Stomach smooth muscle (tissue), 2 donors: ENCODE measurements around the gene CBX1.
"Not testable (repeated sequence)": the region's sequence is repeated elsewhere in the genome, so short reads cannot be mapped to it uniquely, and the experiment has no call there.

Source experiments
- H3K27ac ChIP-seq: one replicate; pipeline ENCODE4 v1.7.0; 2013; ENCODE audit warnings: mild to moderate bottlenecking, low read length, inconsistent platforms
- H3K27me3 ChIP-seq, 2 donors: one replicate each; pipeline ENCODE4 v1.7.0; 2013; ENCODE audit warnings: low read length in 2 of 2; ENCODE audit not compliant: insufficient read depth in 2 of 2, control insufficient read depth in 1 of 2
- H3K36me3 ChIP-seq, 2 donors: one replicate each; pipeline ENCODE4 v1.7.0; 2013; ENCODE audit warnings: low read length in 2 of 2; ENCODE audit not compliant: control insufficient read depth in 2 of 2, insufficient read depth in 2 of 2
- H3K4me1 ChIP-seq: one replicate; pipeline ENCODE4 v1.7.0; 2013; ENCODE audit warnings: low read length; ENCODE audit not compliant: control insufficient read depth, insufficient read depth
- H3K4me3 ChIP-seq, 2 donors: one replicate each; pipeline ENCODE4 v1.7.0; 2013; ENCODE audit warnings: low read length in 2 of 2
- H3K9ac ChIP-seq, 2 donors: one replicate each; pipeline ENCODE4 v1.7.0; 2013; ENCODE audit warnings: low read length in 2 of 2, mild to moderate bottlenecking in 1 of 2
- H3K9me3 ChIP-seq, 2 donors: one replicate each; pipeline ENCODE4 v1.7.0; 2013; ENCODE audit warnings: low read length in 2 of 2; ENCODE audit not compliant: control insufficient read depth in 2 of 2
- donor health status: healthy.
- donor health status: Pancreatic carcinoma.

CBX1 gene

DNA sequence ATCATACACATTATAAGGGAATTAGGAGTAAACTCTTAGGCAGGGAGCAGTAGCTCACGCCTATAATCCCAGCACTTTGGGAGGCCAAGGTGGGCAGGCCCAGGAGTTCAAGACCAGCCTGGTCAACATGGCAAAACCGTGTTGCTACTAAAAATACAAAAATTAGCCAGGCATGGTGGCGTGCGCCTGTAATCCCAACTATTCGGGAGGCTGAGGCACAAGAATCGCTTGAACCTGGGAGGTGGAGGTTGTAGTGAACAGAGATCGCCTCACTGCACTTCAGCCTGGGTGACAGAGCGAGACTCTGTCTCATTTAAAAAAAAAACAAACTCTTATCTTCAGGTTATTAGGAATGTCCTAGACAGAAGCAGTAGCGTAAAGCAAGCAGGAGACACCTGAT, 28.5 kb downstream of the CBX1 start:
- not testable (repeated sequence) for H3K27ac ChIP-seq, H3K9ac ChIP-seq, H3K4me3 ChIP-seq, H3K27me3 ChIP-seq, H3K4me1 ChIP-seq, H3K9me3 ChIP-seq
- H3K36me3 ChIP-seq, result peaks cover 28 to 34% of the 10 kb centered on the region in 2 donors

DNA sequence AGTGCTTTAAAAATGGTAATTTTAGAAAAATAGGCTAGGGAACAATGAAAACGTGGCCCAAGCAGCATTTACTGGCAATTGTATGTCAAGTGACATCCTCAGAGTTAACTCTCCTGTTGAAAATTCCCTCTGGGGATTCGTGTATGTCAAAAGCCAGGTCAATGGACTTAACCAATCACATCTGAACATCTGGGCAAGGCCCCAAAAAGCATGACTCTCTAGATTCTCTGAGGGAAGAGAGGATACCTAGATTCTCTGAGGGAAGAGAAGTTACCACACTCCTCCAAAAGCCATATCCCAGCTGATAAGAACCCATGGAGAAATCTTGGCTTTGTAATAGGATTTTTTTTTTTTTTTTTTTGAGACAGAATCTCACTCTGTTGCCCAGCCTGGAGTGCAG, 29.6 kb downstream of the CBX1 start:
- Histone ChIP-seq H3K4me1 (no peaks in the 10 kb centered on the region), H3K4me3 (no peak overlapping the region), H3K27ac (no peak overlapping the region), H3K36me3 (peaks cover 28 to 37% of the 10 kb centered on the region in 2 donors), H3K9me3 (no peaks in the 10 kb centered on the region), H3K27me3 (no peaks in the 10 kb centered on the region), H3K9ac (no peak overlapping the region)

DNA sequence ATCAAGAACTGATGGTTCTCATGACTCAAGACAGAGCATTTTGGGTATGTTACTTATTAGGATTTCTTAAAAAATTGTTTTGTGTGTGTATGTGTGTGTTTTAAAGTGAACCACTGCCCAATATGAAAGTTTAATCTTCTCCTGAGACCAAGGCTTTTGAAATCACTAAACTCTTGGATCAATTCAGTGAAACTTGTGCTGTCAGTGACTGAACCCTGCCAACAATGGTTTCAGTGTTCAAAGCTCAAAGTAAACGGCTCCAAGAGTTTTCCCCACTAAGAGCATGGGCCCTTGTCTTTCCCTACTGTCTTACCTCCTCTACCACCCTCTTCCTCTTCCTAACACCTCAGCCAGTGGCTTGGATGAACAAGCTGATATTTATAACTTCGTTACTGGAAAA, 31.1 kb downstream of the CBX1 start:
- Histone ChIP-seq H3K4me3 (no peak overlapping the region), H3K9me3 (no peaks in the 10 kb centered on the region), H3K9ac (no peak overlapping the region), H3K27me3 (no peaks in the 10 kb centered on the region), H3K27ac (no peak overlapping the region), H3K4me1 (no peaks in the 10 kb centered on the region), H3K36me3 (peaks cover 22 to 26% of the 10 kb centered on the region in 2 donors)

DNA sequence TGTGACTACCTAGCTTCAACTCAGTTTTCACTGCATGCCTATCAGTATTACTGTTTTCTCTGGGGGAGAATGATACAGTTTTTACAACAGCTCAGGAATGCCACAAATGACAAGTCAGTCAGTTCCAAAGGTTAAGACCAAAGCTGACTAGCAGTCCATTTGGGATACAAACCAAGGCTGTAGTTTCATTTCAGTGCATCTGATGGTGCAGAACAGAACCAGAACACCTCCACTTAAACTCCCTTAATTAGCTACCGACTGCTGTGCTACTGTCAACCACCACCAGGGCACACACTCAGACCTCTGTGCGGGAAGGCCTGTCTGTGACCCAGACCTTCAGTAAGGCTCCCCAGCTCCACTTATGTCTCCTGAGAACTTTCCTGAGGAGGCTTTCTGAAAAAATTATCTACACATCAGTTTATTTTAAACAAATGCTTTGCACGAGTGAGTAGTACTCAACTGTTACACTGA, 32.8 kb downstream of the CBX1 start:
- H3K9ac ChIP-seq, result no peak overlapping the region
- H3K27ac ChIP-seq, result no peak overlapping the region
- H3K9me3 ChIP-seq, result no peaks in the 10 kb centered on the region
- no peak overlapping the region for H3K4me3 ChIP-seq
- H3K36me3 ChIP-seq, result peaks cover 30 to 31% of the 10 kb centered on the region in 2 donors
- no peaks in the 10 kb centered on the region for H3K4me1 ChIP-seq
- no peaks in the 10 kb centered on the region for H3K27me3 ChIP-seq

DNA sequence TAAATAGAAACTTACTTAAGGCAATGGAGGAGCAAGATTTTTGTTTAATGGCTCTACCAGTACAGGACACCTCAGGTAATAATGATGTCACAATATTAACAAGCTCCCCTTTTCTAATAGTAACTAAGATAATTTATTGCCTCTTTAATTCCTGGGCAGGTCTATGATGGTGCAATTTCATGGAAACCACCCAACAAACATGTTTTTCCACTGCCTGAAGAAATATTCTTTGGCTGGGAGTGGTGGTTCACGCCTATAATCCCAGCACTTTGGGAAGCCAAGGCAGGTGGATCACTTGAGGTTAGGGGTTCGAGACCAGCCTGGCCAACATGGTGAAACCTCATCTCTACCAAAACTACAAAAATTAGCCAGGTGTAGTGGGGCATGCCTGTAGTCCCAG, 33.5 kb downstream of the CBX1 start:
- peaks cover 31 to 32% of the 10 kb centered on the region in 2 donors for H3K36me3 ChIP-seq
- H3K9me3 ChIP-seq, H3K4me3 ChIP-seq, H3K4me1 ChIP-seq, H3K9ac ChIP-seq, H3K27ac ChIP-seq, H3K27me3 ChIP-seq: not testable (repeated sequence)

DNA sequence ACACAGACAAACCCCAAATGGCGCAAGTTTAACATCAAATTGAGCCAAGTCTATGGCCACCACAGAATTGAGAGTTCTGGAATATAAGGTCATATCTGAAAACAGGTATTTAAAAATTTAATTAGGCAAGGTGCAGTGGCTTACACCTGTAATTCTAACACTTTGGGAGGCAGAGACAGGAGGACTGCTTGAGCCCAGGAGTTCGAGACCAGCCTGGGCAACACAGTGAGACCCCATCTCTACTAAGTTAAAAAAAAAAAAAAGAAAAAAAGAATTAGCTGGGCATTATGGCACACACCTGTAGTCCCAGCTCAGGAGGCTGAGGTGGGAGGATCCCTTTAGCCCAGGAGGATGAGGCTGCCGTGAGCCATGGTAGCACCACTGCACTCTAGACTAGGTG, 34.0 kb downstream of the CBX1 start:
- Histone ChIP-seq H3K36me3 (peaks cover 32 to 36% of the 10 kb centered on the region in 2 donors), H3K27me3 (no peaks in the 10 kb centered on the region), H3K4me1 (no peaks in the 10 kb centered on the region), H3K9me3 (no peaks in the 10 kb centered on the region), H3K9ac (no peak overlapping the region), H3K27ac (no peak overlapping the region), H3K4me3 (no peak overlapping the region)

DNA sequence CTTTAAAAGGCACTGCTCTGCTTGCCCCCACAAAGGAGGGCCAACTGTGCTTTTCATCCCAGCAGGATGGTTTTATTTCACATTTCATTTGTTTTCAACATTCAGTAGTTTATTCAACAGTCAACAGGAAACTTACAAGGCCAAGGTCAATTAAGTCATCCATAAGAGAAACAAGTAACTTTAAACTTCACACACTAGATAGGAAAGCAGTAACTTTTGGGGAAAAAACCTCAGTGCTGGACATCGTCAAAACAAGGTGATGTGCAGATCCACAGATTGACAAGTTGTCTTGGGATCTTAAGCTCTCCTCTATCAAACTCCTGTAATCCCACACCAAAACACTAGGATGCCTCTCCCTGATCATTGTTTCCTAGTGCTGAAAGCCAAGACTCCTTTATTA, 34.6 kb downstream of the CBX1 start:
- Histone ChIP-seq H3K36me3 (peaks cover 38 to 42% of the 10 kb centered on the region in 2 donors), H3K9me3 (no peaks in the 10 kb centered on the region), H3K27ac (no peak overlapping the region), H3K27me3 (no peaks in the 10 kb centered on the region), H3K4me1 (no peaks in the 10 kb centered on the region), H3K9ac (no peak overlapping the region), H3K4me3 (no peak overlapping the region)

DNA sequence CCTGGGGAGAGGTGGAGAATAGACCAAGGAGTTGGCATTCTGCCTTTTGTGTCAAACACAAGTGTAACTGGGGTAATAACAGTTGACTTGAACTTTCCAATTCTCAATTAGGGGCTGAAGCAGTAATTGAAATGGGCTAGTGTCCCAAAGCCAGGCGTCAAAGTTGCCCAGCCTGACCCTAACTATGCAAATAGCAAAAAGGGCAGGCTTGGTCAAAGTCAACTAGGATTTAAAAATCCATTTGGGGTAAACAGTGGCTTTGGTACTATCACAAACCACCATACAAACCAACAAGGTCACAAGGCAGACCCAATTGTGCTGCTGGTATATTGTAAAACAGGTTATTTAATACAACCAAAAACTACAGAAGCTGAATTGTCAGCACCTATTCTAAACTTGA, 35.1 kb downstream of the CBX1 start:
- Histone ChIP-seq H3K27ac (no peak overlapping the region), H3K9ac (no peak overlapping the region), H3K36me3 (peaks cover 38 to 40% of the 10 kb centered on the region in 2 donors), H3K9me3 (no peaks in the 10 kb centered on the region), H3K4me3 (no peak overlapping the region), H3K27me3 (no peaks in the 10 kb centered on the region), H3K4me1 (no peaks in the 10 kb centered on the region)

DNA sequence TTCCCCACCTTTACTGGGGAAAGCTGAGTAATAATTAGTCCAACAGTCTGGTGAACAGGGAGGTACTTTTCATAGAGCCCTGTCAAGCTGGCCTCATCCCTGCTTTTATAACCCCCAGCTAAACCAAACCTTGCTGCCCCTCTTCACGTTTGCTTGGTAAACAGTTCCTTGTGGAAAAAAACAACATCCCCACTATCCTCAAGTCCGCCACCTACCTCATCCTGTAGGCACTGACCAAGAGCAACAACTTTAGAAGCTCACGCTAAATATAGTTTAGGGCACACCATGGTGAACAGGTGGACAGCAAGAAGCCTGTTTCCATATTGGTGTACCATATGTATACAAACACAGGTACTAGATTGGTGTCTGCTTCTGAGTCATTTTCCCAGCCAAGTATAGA, 36.6 kb downstream of the CBX1 start:
- Histone ChIP-seq H3K27ac (no peak overlapping the region), H3K4me3 (no peak overlapping the region), H3K4me1 (peaks cover 3% of the 10 kb centered on the region), H3K9me3 (no peaks in the 10 kb centered on the region), H3K27me3 (no peaks in the 10 kb centered on the region), H3K36me3 (peaks cover 40% of the 10 kb centered on the region in 2 donors), H3K9ac (no peak overlapping the region)

DNA sequence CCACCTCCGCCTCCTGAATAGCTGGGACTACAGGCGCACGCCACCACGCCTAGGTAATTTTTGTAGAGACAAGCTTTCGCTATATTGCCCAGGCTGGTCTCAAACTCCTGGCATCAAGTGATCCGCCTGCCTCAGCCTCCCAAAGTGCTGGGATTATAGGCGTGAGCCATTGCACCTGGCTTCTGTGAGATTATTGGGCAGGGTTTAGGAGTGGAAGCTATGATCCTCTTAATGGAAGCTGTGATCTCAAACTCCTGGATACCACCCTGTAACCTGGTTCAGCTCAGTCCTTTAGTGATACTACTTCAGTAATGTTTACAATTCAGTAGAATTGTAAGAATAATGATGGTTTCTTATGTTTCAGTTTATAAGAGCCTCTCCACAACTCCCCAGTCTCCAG, 39.0 kb downstream of the CBX1 start:
- Histone ChIP-seq H3K4me1 (peaks cover 3% of the 10 kb centered on the region), H3K9me3 (no peaks in the 10 kb centered on the region), H3K27me3 (no peaks in the 10 kb centered on the region), H3K4me3 (no peak overlapping the region), H3K9ac (no peak overlapping the region), H3K27ac (no peak overlapping the region), H3K36me3 (peaks cover 55 to 60% of the 10 kb centered on the region in 2 donors)

DNA sequence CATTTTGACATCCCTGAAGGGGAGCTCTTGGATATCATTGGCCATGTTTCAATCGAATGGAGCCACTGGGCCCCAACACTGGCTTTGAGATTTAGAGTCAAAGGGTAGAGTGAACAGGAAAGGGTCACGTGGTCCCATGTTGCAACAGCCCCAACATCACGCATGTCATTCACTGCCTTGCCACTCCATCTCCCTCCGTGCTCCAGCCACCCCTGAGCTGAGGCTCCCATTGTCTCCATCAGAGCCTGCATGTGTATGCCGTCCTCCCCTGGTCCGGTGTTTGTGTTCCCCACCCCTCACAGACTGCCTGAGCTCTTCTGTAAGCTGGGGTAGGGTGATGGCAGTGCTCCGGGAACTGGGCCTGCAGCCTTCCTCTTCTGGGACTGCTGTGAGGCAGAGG, 41.0 kb downstream of the CBX1 start:
- Histone ChIP-seq H3K27ac (no peak overlapping the region), H3K9ac (no peak overlapping the region), H3K36me3 (peaks cover 60 to 75% of the 10 kb centered on the region in 2 donors), H3K27me3 (no peaks in the 10 kb centered on the region), H3K4me1 (peaks cover 11% of the 10 kb centered on the region), H3K4me3 (no peak overlapping the region), H3K9me3 (no peaks in the 10 kb centered on the region)
